RWPE1 (cell line): Measurements from ENCODE around the gene PHF13.

Source experiments
- CTCF ChIA-PET: fragments of 350-600 bp; sonication (Branson Sonifier 250); formaldehyde crosslinking; extraction: SDS; loops from one replicate; lab custom pipeline; 2021; lab: Yijun Ruan, JAX
- POLR2A ChIA-PET: fragments of 400-600 bp; formaldehyde crosslinking; extraction: SDS; loops from one replicate; lab custom pipeline; 2020; ENCODE audit warnings: antibody characterized with exemption; ENCODE audit not compliant: low non-redundant PET; lab: Yijun Ruan, JAX
- DNase-seq: peaks from one replicate; pipeline ENCODE4 v3.0.0; 2012; ENCODE audit warnings: low spot score
- H3K27ac ChIP-seq: fragments of 450-650 bp; 2 replicates; pipeline ENCODE4 v1.5.1; 2017
- CTCF ChIP-seq: fragments of 450-650 bp; conservative IDR thresholded peaks from 2 replicates; pipeline ENCODE4 v1.5.1; 2017; ENCODE audit warnings: low read depth, mild to moderate bottlenecking

Gene PHF13

GRCh38 chr1:6574818-6575217 lies 38.7 kb upstream of the PHF13 start:
- DNase-seq: no peak
- no peak for TF ChIP-seq CTCF
- ChIA-PET POLR2A (no interaction called here), CTCF (no interaction called here)
- H3K27ac ChIP-seq: no peak overlapping the region

GRCh38 chr1:6577831-6578525 lies 35.6 kb upstream of the PHF13 start:
- no peak for TF ChIP-seq CTCF
- DNase-seq: no peak
- POLR2A ChIA-PET: no interaction called here
- H3K27ac ChIP-seq: no peak overlapping the region
- CTCF ChIA-PET: interaction anchor here (2.2 kb wide), 1 partner anchor 23 kb away, joined by 8 read pairs; the partner anchor contains the start of genes NOL9 and TAS1R1

GRCh38 chr1:6578624-6579373 lies 34.7 kb upstream of the PHF13 start:
- H3K27ac ChIP-seq: peak overlapping the region; percentile 92
- TF ChIP-seq CTCF: no peak
- CTCF ChIA-PET: interaction anchor here (2.2 kb wide), 1 partner anchor 24 kb away, joined by 8 read pairs; the partner anchor contains the start of genes NOL9 and TAS1R1
- POLR2A ChIA-PET: no interaction called here
- DNase-seq: no peak

GRCh38 chr1:6579374-6580118 lies 34.0 kb upstream of the PHF13 start, which contains the start of gene ZBTB48:
ZBTB48 (plus strand) TSS chr1:6579994; CDS start chr1:6580610, 616 bp downstream.
- ChIA-PET POLR2A (interaction anchor here (0.5 to 1.6 kb wide), 4 partner anchors 21 to 163 kb away, joined by 3 to 8 read pairs (median 3); partner anchors contain the start of gene NOL9), CTCF (no interaction called here)
- H3K27ac ChIP-seq: peak within 1 kb of the TSS; percentile 92
- peak; percentile 99 for DNase-seq
- TF ChIP-seq CTCF: no peak

- POLR2A ChIA-PET: interaction anchor here (0.7 to 1.6 kb wide), 3 partner anchors 26 to 164 kb away, joined by 3 read pairs; partner anchors contain the start of gene NOL9
- no peak for TF ChIP-seq CTCF
- peak overlapping the region; percentile 92 for H3K27ac ChIP-seq
- CTCF ChIA-PET: interaction anchor here (0.6 to 0.7 kb wide), 2 partner anchors 478 to 1880 kb away, joined by 3 to 5 read pairs; no protein-coding TSS in a partner anchor
- peak; percentile 20 for DNase-seq
Measured at GRCh38 chr1:6580119-6580592, 33.4 kb upstream of the PHF13 start.
